VCaP (cell line): Measurements from ENCODE around the gene ALCAM.

Source experiments
- H3K27ac ChIP-seq: fragments of 450-650 bp; 2 replicates; pipeline ENCODE4 v1.5.1; 2017
- CTCF ChIP-seq: fragments of 450-650 bp; conservative IDR thresholded peaks from 2 replicates; pipeline ENCODE4 v1.5.1; 2017; ENCODE audit warnings: mild to moderate bottlenecking, moderate library complexity

ALCAM gene

DNA sequence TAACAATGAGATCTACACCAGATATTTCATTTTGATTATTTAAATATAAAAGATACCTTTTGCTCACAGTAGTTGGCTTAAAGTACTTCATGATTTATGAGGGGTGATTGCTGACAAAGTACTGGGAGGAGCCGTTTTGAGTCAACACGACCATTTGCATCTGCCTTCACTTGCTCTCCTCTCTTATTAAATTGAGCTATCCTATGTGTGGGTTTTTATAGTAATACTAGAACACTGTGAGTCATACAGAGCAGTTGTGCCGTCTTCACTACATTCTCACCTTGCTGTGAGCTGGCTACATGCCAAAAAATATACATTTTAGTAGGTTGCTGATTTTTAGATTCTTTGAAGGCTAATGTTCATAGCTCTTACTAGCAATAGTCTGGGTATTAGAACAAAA, 161.2 kb downstream of the ALCAM start:
- TF ChIP-seq CTCF = no peak
- no peak overlapping the region for H3K27ac ChIP-seq

DNA sequence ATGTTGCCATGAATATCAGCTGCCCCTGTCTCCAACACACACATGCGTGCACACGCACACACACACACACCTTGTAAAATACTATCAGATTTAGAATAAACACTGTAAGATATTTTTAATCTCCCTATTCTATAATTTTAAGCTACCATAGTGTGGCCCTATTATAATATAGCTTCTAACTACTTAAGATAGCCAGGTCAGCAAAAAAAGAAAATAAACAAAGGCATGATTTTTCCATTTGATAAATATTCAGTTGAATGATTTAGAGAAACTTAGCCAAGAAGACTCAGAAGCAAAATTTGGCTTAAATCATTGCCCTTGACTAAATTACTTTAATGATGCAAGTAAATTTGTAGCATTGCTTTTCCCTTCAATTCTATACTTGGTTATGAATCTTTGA, 162.2 kb downstream of the ALCAM start:
- no peak for TF ChIP-seq CTCF
- no peak overlapping the region for H3K27ac ChIP-seq

DNA sequence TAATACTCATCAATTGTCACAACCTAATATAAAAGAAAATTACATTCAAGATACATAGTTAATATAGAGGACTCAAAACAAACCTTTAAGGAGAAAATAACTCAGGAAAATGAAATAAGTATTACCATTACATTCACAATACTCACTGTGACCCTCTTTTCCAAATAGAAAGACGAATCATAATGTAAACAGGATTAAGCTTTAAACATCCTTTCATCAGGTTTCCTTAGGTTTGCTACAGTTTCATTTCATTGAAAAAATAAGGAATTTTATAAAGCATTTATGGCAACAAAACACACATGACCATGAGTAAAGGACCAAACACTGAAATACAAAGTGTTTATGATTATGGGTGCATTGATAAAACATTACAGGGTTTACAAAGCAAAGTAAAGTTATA, 162.7 kb downstream of the ALCAM start:
- no peak for TF ChIP-seq CTCF
- H3K27ac ChIP-seq = no peak overlapping the region

DNA sequence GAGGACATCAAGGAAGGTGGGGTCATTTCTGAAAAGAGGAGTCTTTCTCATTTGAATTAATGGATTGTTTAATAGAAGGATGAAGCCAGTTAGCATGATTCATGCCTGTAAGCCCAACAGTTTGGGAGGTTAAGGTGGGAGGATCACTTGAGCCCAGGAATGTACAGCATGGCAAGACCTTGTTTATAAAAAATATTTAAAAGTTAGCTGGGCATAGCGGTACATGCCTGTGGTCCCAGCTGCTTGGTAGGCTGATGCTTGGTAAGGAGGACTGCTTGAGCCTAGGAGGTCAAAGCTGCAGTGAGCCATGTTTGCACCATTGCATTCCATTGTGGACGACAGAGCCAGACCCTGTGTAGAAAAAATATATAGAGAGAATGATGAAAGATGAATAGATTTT, 165.5 kb downstream of the ALCAM start:
- no peak for TF ChIP-seq CTCF
- no peak overlapping the region for H3K27ac ChIP-seq

DNA sequence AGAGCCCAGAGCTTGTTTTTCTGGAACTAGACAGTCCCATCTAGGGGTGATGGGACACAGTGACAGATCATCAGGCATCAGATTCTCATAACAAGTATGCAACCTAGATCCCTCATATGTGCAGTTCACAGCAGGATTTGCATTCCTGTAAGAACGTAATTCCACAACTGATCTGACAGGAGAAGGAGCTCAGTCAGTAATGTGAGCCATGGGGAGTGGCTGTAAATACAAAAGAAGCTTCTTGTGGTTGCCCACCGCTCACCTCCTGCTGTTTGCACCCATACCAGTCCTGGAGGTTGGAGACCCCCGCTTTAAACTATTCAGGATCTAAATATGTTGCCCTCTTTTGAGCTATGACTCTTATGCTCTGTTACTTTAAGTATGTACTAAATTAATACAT, 167.3 kb downstream of the ALCAM start:
- no peak for TF ChIP-seq CTCF
- no peak overlapping the region for H3K27ac ChIP-seq

DNA sequence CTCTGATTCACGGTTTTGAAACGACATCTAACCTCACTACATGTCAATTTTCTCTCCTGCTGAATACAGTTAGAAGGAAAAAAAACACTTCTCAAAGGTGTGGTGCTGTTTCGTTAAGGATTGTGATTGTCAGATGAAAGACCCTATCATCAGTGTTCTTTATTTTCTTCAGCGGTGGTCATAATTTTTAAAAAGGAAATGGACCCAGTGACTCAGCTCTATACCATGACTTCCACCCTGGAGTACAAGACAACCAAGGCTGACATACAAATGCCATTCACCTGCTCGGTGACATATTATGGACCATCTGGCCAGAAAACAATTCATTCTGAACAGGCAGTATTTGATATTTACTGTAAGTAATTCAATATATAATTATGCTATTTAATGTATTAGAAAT, 167.8 kb downstream of the ALCAM start:
- no peak overlapping the region for H3K27ac ChIP-seq
- no peak for TF ChIP-seq CTCF

DNA sequence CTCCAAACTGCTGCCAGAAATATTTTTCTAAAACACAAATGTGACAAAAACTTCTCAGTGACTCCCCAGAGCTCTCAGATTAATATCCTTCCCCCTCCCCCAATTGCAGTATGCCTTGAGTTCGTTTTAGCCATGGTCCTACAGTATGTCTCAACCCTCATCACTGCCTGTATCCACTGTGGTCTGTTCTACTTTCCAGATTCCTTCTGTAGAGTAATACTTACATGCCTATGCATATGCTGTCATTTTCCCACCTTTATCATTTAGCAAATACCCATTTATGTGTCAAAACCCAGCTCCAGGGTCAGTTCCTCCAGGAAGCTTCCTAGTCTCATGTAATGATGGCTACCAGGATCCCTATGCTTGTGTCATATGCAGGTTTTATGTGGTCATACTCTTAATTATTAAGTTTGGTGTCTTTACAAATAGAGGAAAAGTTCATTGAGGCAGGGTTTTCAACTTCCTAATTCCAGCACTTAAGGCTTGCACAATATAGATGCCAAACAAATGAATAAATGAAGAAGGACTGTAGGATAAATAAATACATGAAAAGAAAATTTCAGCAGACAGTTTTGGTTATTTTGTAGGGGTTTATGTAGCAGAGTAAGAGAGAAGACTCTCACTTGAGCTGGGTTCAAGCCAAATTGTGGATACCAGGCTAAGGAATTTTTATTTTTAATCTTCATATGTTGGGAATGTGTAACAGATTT, 170.8 kb downstream of the ALCAM start:
- no peak for TF ChIP-seq CTCF
- H3K27ac ChIP-seq = peak overlapping the region; percentile 63
